GM18519 (cell line): ENCODE measurements around the gene SLC26A8.
"Not testable (repeated sequence)": the region's sequence is repeated elsewhere in the genome, so short reads cannot be mapped to it uniquely, and the experiment has no call there.

ENCODE experiments used
- ATAC-seq: cut with Tn5 transposase; IDR thresholded peaks from one replicate; pipeline ENCODE4 v1.9.1; 2021; ENCODE audit warnings: mild to moderate bottlenecking, moderate library complexity; ENCODE audit not compliant: unreplicated experiment, low FRiP score

Gene SLC26A8

DNA sequence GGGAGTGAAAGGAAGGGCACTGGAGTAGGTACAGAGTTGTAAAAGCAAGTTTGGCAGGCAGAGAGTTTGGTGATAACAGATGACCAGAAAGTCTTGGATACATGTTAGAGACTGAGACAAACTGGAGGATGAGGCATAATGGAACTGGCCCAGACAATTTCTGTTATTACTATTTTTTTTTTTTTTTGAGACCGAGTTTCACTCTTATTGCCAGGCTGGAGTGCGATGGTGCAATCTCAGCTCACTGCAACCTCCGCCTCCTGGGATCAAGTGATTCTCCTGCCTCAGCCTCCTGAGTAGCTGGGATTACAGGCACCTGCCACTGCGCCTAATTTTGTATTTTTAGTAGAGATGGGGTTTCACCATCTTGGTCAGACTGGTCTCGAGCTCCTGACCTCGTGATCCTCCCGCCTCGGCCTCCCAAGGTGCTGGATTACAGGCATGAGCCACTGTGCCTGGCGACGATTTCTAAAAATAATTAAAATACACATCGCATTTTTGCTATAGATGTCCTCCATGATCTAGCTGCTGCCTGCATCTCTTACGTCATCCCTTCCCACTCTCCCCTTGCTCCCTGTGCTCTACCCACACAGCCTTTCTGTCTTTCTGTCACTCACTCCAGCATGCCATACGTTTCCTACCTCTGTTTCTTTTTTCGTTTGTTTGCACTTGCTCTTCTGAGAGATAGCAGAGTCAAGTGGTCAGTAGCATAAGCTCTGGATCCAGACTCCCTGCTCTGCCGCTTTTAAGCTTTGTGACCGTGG lies 26.7 kb upstream of the SLC26A8 start:
- no peak for ATAC-seq

DNA sequence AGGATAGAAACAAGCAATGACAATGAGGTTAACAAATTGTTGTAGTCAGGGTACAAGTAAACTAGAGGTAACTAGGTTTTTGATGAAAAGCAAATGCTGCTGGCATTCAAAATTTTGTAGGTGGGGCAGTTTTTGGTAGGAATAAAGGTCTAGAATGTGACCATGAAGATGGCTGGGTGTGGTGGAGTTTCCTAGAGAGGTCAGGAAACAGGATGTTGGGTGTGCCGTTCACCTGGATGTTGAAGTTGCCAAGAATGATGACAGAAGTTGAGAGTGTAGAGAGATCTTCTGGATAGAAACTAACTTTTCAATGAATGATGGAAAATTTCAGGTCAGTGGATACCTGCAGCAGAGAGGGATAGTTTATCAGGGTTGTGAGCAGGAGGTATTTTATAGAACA lies 25.9 kb upstream of the SLC26A8 start:
- no peak for ATAC-seq

DNA sequence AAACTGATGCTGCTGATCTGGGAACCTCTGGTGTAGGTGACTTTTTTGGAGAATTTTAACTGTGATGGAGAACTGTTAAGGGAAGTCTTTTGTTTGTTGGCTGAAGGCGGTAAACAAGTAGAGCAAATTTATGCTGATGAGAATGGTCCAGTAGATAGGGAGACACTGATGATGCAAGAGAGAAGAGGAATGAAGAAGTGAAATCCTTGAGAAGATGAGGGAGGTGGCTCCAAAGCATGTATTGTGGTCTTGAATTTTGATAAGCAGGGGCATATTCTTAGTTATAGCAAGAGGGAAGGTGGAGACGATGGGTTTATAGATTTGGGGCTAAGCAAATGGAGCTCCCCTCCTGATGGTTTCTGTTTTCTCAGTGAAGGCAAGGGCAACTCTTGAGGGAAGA lies 25.1 kb upstream of the SLC26A8 start:
- no peak for ATAC-seq

DNA sequence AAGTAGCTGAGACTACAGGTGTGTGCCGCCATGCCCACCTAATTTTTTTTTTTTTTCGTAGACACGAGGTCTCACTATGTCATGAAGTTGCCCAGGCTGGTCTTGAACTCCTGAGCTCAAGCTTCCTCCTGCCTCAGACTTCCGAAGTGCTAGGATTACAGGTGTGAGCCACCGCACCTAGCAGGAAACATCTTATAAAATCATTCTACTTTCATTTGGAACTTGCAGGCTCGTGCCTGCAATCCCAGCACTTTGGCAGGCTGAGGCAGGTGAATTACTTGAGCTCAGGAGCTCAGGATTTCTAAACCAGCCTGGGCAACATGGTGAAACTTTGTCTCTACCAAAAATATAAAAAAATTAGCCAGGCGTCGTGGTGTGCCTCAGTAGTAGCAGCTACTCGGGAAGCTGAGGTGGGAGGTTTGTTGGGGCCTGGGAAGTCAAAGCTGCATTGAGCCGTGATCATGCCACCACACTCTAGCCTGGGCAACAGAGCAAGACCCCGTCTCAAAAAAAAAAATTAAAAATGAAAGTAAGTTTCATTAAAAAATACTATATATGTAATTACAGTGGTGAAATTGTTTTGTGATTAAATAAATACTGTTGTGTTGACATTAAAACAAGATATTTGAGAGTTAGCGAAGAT lies 18.3 kb upstream of the SLC26A8 start:
- ATAC-seq = no peak

DNA sequence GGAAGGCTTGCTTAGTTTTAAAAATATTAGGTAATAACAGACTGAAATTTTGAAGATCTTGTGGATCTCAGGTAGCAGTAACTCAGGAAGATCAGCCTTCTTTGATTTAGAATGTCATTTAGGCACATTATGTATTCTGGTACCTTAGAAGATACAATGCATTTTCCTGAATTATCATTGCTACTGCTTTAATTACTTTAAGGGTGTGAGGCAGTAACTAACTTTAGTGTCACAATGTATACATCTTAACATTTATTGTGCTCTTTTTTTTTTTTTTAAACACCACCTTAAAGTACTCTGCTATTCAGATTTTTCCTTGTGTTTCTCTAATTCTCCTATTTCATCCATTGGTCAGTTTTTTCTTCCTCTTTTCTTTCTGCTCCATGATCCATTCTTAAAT lies 16.5 kb upstream of the SLC26A8 start:
- ATAC-seq = no peak

DNA sequence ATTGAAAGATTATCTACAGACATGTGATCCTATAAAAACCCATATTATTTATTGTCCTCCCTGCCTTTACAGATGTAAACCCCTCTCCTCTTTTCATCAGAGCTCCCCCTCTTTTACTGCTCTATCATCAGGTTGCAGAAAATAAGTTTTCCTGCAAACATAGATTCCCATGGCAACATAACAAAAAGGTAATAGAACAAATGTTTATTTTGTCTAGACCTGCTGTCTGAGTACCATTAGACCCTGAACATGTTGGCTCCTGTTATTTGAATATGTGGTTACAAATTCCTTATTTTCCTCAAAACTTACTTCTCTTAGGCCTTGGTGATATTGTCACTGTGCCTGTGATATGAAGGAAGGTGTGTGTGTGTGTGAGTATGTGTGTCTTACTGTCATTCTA lies 14.7 kb upstream of the SLC26A8 start:
- ATAC-seq = no peak

DNA sequence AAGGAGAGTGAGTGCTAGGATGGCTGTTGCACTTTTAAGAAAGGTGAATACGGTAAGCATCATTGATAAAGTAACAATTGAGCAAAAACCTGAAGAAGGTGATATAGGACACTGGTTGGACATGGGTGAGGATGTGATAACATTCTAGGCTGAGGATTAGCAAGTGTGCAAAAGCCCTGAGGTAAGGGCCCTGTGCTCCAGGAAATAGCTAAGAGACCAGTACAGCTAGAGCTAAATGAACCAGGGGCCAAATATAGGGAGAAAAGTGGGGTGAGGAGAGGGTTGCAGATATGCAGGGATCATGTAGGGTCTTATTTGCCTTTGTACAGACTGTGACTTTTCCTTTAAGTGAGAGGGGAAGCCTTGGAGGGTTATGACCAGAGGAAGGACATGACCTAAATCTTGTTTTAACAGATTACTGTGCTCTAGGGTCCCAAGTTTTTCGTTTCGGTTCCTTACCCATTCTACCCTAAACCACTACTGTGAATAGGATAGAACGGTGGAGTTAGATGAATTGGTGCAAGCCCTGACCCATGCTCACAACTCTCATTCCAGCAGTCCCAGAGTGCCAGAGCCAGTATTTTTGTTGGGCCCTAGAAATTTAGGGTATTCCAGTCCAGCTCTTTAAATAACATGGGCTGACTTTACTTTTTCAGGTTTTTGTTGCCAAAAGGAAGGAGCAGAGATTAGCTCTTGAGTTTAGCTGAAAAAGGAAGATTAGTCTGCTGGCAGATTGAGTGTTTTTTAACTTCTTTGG lies 13.9 kb upstream of the SLC26A8 start:
- ATAC-seq = no peak

DNA sequence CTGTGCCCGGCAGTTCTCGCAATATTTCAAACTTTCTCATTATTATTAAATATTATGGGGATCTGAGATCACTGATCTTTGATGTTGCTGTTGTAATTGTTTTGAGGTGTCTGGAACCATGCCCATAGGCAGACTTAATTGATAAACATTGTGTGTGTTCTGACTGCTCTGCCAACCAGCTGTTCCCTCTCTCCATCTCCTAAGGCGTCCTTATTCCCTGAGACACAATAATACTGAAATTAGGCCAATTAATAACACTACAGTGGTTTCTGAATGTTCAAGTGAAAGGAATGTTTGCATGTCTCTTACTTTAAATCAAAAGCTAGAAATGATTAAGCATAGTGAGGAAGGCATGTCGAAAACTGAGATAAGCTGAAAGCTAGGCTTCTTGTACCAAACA lies 10.8 kb upstream of the SLC26A8 start:
- no peak for ATAC-seq

DNA sequence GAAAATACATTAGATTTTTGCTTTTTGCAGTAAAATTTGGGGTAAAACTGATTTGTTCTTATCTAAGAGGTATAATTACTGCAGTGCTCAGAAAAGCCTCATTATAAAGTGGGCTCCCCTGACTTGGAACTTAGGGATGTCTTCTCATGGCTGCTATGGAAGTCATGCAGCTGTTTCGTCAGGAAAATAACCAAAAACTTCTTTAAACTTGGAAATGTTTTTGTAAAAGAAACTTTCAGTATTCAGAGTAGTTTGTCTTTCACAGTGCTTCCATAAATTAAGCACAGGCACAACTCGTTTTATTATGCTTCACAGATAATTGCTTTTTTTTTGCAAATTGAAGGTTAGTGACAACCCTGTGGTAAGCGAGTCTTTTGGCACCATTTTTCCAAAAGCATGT lies 10.0 kb upstream of the SLC26A8 start:
- ATAC-seq = no peak

DNA sequence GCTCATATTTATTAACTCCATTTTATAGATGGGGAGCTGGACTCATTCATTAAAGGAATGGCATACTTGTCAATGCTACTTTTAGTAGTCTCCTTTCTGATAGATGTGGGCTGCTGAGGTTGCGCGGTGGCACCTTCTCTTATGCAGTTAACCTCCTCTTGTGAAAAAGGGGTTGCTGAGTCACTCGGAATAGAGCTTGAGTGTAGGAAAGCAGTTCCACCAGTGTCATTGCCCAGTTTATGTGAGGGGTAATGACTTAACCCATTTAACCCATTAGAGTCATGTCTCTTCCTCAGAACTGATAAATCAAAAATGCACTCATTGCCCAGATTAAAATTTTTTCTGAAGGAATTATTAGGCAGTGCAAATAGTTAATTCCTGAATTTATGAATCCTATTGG lies 9.5 kb upstream of the SLC26A8 start:
- no peak for ATAC-seq

DNA sequence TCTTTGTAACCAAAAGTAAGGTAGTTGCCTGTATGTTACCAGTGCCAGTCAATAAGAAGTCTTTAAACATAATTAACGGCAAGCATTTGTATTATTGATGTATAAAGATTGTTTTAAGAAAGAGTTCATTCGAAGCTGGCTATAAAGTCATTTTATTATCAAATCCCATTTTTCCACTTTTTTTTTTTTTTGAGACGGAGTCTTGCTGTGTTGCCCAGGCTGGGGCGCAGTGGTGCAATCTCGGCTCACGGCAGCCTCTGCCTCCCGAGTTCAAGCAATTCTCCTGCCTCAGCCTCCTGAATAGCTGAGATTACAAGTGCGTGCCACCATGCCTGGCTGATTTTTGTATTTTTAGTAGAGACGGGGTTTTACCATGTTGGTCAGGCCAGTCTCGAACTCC lies 8.7 kb upstream of the SLC26A8 start:
- ATAC-seq = not testable (repeated sequence)

DNA sequence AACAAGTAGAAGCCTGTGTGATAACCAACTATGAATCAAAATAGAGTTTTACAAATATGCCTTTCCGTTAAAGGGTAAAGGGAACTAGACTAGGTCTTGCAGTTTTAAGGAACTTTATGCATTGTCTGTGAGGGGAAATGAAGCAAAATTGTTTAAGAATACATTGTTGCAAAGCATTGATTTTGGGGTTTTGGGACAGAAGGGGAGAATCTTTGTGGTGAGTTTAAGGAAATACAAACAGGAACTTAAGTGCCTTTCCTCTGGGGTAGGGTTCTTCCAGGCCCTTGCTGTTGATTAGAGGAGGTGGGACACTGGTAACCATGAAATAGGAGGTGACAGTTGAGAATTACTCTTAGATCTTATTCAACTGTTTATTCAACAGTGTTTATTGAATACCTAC lies 7.8 kb upstream of the SLC26A8 start:
- no peak for ATAC-seq

DNA sequence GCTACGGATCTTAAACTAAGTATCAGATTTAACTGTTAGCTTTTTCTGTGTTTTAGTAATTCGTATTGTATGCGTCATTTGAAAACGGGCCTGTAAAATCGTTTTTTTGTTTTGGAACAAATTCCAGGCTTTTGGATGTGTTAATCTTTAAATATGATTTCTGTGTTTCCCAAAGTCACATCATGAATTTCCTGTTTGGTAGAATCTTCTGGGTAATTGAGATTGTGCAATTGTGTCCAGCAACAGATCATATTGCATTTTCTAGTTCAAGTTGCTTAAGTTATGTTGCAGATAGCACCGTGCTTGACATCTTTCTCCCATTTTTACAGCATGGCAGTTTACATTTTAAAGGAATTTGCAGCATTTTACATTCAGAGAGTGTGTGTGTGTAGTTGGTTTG lies 5.0 kb upstream of the SLC26A8 start:
- ATAC-seq = no peak

DNA sequence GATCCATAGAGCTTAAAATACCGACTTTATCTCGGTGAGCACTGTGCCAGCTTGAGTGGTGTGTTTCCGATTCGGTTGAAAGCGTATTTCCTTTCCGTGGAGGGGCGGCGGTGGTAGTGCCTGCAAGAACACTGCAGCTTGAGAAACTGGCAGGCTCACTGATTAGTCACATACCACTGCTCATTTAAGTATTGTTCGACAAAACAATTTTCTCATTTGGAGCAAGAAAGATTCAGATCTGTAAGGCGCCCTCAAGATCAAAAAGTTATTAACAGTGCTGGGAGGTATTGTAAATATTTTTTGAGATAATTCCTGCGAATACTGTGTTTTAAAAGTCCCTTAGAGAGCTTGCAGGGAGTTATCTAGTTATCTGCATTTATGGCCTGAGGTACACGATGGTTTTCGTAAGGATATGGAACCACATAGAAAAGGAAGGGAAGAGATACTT lies 4.5 kb upstream of the SLC26A8 start:
- ATAC-seq = no peak

DNA sequence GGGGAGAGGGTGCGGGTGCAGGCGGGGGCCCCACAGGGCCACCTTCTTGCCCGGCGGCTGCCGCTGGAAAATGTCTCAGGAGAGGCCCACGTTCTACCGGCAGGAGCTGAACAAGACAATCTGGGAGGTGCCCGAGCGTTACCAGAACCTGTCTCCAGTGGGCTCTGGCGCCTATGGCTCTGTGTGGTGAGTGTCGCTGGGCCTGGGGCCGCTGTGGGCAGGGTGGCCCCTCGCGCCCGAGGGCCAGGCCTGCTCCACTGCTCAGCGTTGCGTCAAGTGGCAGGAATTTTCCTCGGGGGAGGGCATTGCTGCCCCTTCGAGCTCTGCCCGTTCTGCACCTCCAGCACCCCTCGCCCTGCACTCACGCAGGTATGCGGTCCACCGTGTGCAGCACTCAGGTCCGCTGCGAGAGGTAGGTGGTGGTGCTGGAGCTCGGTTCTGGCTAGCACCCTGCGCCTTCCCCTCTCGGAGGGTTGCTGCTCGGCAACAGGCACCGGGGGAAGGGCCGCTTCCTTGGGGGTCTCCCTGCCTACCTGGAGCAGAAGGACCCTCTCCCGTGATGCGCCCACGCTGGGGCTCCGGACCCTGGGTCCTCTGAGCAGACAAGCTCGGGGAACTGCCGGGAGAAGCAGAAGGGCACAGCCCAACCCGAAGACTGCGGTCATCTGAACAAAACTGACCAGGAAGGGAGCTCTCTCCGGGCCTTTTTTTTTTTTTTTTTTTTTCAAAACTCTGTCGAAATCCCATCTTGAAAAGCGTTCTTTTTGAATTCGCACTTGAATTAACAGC lies 3.8 kb upstream of the SLC26A8 start:
- peak; percentile 12 for ATAC-seq

DNA sequence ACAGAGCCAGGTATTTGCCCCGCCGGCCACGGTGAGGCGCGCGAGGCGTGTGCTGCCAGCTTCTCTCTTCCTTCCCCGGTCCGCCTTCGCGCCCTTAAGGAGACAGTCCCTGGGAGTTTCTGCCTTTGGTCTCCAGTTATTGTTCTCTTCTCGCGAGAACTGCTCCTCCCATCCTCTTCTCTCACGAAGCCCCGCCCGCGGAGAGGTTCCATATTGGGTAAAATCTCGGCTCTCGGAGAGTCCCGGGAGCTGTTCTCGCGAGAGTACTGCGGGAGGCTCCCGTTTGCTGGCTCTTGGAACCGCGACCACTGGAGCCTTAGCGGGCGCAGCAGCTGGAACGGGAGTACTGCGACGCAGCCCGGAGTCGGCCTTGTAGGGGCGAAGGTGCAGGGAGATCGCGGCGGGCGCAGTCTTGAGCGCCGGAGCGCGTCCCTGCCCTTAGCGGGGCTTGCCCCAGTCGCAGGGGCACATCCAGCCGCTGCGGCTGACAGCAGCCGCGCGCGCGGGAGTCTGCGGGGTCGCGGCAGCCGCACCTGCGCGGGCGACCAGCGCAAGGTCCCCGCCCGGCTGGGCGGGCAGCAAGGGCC lies 3.2 kb upstream of the SLC26A8 start, which contains the start of gene MAPK14:
Gene MAPK14 (plus strand): TSS at position 308 of the 587 bp plus-strand sequence. CDS start 350 bp downstream, outside the sequence.
- peak; percentile 73 for ATAC-seq

DNA sequence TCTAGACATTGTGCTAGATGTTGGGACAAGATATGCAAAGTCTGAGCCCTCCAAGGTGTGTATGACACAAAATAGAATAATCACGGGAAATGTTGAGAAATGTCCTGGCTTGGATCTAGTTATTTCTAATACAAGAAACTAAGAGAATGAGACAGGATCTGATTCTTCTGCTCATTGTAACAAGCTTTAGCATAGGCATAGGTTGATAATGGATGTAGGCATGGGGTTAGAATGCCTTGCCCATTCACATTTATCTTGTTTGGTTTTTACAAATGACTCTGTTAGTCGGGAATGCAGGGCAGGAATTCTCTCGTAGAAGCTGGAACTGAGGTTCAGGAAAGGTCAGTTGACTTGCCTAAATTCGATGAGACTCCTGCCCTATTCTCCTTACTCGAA lies 1.5 kb upstream of the SLC26A8 start:
- no peak for ATAC-seq

DNA sequence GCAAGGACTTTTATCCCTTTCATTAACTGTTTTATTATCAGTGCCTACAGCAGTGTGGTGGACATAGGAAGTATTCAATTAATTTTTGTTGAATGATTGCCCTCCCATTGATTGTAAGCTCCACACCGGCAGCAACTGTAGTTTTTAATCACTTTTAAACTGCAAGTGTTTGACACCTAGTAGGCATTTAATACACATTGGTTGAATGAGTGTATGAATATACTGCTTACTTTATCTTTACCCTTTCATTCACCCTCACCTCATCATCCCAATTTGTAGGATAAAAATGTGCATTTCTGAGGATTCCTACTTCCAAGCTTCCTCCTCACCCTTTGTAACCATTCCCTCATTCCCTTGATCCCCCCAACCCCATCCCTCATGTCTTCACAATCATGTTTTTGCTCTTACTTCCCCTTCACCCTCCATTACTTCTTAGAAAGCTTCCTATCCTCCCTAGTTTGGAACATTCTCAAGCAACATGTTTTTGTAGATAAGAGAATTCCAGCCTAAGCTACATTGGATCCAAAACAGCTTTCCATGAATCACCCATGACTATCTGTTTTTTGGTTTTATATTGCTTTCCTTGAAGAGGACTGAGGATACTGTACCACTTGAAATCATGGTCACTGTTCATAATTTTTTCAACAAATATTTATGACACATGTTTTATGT lies 955 bp upstream of the SLC26A8 start:
- no peak for ATAC-seq

DNA sequence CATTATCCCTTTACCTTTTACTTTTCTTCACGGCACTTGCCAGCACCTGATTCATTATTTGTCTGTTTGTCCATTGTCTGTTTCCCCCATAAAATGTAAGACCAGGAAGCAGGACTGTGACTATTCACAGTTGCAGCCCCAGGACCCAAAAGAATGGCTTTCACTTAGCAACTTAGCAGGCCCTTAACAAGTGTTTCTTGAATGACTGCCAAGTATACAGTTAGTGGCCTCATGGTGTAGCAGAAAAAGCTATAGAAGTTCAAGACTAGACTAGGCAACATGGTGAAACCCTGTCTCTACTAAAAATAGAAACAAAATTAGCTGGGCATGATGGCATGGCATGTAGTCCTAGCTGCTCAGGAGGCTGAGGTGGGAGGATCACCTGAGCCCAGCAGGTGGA lies 4.3 kb downstream of the SLC26A8 start:
- ATAC-seq = no peak

DNA sequence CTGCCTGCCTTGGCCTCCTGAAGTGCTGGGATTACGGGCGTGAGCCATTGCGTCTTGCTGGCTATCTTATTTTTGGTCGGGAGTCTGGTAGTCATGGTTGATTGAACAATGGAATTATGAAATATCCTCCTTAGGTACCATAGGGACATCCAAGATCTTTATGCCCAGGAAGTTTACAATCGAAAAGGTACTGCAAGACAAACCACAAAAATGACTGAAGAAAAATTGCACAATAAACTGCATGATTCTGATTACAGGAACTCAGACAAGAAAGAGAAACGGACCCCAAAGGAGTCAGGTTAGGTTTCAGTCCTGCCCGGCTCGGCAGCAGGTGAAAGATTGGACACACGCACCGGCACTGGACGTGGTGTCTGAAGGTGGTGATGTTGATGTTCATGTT lies 5.3 kb downstream of the SLC26A8 start:
- no peak for ATAC-seq
